Fibroblast of lung (primary cell): ENCODE results near the gene S100A12. TPM values are rescaled to one million over a fixed set of nuclear protein-coding genes. Genes with fewer than 3 reads are reported as not detected.

ENCODE experiments used
- DNase-seq, 2 donors: peaks; one replicate each; pipeline versions ENCODE4 v3.0.0 to v3.0.0-alpha.2; 2010; ENCODE audit warnings: low read depth in 2 of 2
- H2AFZ ChIP-seq: 2 replicates; pipeline ENCODE4 v1.5.1; 2012; ENCODE audit warnings: low read length, control low read depth, inconsistent platforms
- H3K27ac ChIP-seq: 2 replicates; pipeline ENCODE4 v1.5.1; 2011; ENCODE audit warnings: low read length, control low read depth; ENCODE audit not compliant: insufficient read depth
- H3K27me3 ChIP-seq: 2 replicates; pipeline ENCODE4 v1.5.1; 2011; ENCODE audit warnings: mild to moderate bottlenecking, low read length; ENCODE audit not compliant: control insufficient read depth, insufficient read depth
- H3K36me3 ChIP-seq: 2 replicates; pipeline ENCODE4 v1.5.1; 2011; ENCODE audit warnings: low read length; ENCODE audit not compliant: control insufficient read depth, insufficient read depth
- H3K4me1 ChIP-seq: 2 replicates; pipeline ENCODE4 v1.5.1; 2011; ENCODE audit warnings: low read length; ENCODE audit not compliant: control insufficient read depth, insufficient read depth; ENCODE audit errors: extremely low read depth
- H3K4me2 ChIP-seq: 2 replicates; pipeline ENCODE4 v1.5.1; 2011; ENCODE audit warnings: low read length, control low read depth; ENCODE audit not compliant: insufficient read depth; ENCODE audit errors: extremely low read depth
- H3K4me3 ChIP-seq, 4 experiments: fragments of 200-600 bp in 1 of 4; sonication (generic) in 1 of 4; replicated peaks in 1 of 4; 2 replicates each; pipeline ENCODE4 v1.5.1; 2011 to 2016; ENCODE audit warnings: low read length in 4 of 4, low read depth in 3 of 4, mild to moderate bottlenecking in 3 of 4, control low read depth in 2 of 4, inconsistent platforms in 1 of 4, mixed read lengths in 1 of 4; ENCODE audit not compliant: insufficient read depth in 1 of 4; ENCODE audit errors: control extremely low read depth in 1 of 4
- H3K79me2 ChIP-seq: 2 replicates; pipeline ENCODE4 v1.5.1; 2012; ENCODE audit warnings: mild to moderate bottlenecking, low read length, inconsistent platforms; ENCODE audit not compliant: control insufficient read depth, insufficient read depth
- H3K9ac ChIP-seq: 2 replicates; pipeline ENCODE4 v1.5.1; 2011; ENCODE audit warnings: mild to moderate bottlenecking, low read length, control low read depth; ENCODE audit not compliant: insufficient read depth
- H3K9me3 ChIP-seq: 2 replicates; pipeline ENCODE4 v1.5.1; 2012; ENCODE audit warnings: low read depth, low read length; ENCODE audit not compliant: control insufficient read depth, insufficient read depth
- H4K20me1 ChIP-seq: 2 replicates; pipeline ENCODE4 v1.5.1; 2011; ENCODE audit warnings: low read length; ENCODE audit not compliant: control insufficient read depth, insufficient read depth; ENCODE audit errors: extremely low read depth
- EZH2 ChIP-seq: IDR thresholded peaks from 2 replicates; pipeline ENCODE4 v1.5.1; 2012; ENCODE audit warnings: low read length, control low read depth, mild to moderate bottlenecking; ENCODE audit errors: missing control alignments
- polyA plus RNA-seq, 2 donors: library from polyadenylated mRNA; depleted of rRNA in 1 of 2; stranded (reverse) in 1 of 2; unstranded in 1 of 2; fragments of >200 nt; gene quantifications; 2 replicates each; pipeline ENCODE4 v1.2.1, GENCODE V29; 2011 to 2012; ENCODE audit warnings: missing spikeins in 1 of 2
- total RNA-seq: library from RNA; depleted of rRNA; stranded (reverse); fragments of >200 nt; gene quantifications from 2 replicates; pipeline ENCODE4 v1.2.1, GENCODE V29; 2014
- TF ChIP-seq, protein P1 (sequence below), 2 donors: IDR thresholded peaks in 1 of 2; conservative IDR thresholded peaks in 1 of 2; 1 replicate in 1 of 2; 2 replicates in 1 of 2; pipeline ENCODE4 v1.5.1; 2011 to 2012; ENCODE audit warnings: low read length in 2 of 2, control low read depth in 1 of 2, inconsistent platforms in 1 of 2, low read depth in 1 of 2, mild to moderate bottlenecking in 1 of 2

The S100A12 gene
- total and polyA plus RNA-seq, 2 donors (not counting 1 experiment from before 2014, with no cell fraction given), result not detected

DNA sequence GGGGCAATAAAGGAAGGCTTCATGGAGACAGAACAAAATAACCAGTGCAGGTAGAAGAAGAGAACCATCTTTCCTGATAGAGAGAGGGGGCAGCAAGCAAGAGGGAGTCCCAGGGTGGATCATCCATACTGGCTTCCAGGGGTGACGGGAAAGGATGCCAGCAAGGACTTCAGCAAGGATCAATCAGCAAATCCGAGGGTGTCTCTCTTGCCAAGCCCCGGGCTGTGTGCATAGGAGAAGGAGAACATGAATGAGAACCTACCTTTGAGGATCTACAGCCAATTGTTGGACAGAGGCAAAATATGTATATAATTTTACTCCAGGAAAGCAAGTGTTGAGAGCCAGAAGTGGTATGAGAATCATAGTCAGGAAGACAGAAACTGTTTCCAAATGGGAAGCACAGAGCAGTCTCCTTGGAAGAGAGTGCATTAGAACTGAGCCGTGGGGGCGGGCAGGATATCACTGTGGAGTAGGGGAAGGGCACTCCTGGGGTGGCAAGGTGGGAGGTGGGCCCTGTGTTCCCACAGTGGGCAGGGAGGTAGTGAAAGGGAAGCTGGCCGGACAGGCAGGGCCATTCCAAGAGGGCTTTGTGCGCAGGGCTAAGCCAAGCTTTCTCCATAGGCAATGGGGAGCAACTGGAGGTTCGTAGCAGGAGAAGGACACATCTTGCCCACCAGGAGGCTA is 18.9 kb downstream of the S100A12 start:
- Histone ChIP-seq H3K79me2 (no peaks in the 10 kb centered on the region), H3K9me3 (no peaks in the 10 kb centered on the region), H3K36me3 (no peaks in the 10 kb centered on the region), H3K9ac (no peak overlapping the region), H3K4me2 (no peak overlapping the region), H3K4me1 (no peaks in the 10 kb centered on the region), H4K20me1 (no peaks in the 10 kb centered on the region), H3K4me3 (no peak overlapping the region), H3K27me3 (peaks cover 2% of the 10 kb centered on the region), H3K27ac (no peak overlapping the region), H2AFZ (no peak overlapping the region)
- no peak for DNase-seq
- no peak for TF ChIP-seq EZH2
- TF ChIP-seq, protein P1, sequence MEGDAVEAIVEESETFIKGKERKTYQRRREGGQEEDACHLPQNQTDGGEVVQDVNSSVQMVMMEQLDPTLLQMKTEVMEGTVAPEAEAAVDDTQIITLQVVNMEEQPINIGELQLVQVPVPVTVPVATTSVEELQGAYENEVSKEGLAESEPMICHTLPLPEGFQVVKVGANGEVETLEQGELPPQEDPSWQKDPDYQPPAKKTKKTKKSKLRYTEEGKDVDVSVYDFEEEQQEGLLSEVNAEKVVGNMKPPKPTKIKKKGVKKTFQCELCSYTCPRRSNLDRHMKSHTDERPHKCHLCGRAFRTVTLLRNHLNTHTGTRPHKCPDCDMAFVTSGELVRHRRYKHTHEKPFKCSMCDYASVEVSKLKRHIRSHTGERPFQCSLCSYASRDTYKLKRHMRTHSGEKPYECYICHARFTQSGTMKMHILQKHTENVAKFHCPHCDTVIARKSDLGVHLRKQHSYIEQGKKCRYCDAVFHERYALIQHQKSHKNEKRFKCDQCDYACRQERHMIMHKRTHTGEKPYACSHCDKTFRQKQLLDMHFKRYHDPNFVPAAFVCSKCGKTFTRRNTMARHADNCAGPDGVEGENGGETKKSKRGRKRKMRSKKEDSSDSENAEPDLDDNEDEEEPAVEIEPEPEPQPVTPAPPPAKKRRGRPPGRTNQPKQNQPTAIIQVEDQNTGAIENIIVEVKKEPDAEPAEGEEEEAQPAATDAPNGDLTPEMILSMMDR (conservative IDR thresholded peaks at IDR 0.05 in 1 of 2, IDR thresholded peaks at IDR 0.05 in 1 of 2; ENCODE audit: low read depth in 1 of 2, low read length in 2 of 2), result no peak

DNA sequence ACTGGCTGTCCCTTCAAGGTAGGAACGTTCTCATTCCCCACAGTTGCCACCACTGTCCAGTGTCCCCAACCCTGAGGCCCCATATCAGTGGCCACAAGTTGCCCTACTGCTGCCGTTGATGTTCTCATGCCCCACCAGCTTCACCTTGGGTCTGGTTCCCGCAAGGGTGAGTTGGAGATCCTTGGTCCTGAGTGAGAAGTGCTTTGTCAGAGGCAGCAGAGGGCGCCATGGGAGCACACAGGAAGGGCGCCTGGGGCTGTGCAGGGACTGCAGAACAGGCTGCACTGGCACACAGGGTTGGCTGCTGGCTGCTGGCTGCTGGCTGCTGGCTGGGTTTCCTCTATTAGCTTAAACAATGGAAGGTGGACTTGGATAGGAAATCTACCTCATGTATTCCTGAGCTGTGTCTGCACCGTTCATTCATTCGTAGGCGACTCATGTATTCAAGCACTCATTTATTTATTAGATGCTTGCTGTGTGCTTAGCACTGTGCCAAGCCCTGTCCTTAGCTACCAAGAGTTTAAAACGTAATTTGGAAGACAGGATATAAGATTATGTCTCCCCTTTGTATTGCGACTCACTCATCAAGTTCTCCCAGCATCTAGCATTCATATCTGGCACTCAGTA is 19.9 kb downstream of the S100A12 start:
- H2AFZ ChIP-seq, result no peak overlapping the region
- no peaks in the 10 kb centered on the region for H3K27me3 ChIP-seq
- H3K4me3 ChIP-seq, result no peak overlapping the region
- no peak overlapping the region for H3K4me2 ChIP-seq
- no peaks in the 10 kb centered on the region for H3K79me2 ChIP-seq
- H3K9me3 ChIP-seq, result no peaks in the 10 kb centered on the region
- no peak overlapping the region for H3K27ac ChIP-seq
- DNase-seq, result peak; percentile 49 to 50
- no peaks in the 10 kb centered on the region for H4K20me1 ChIP-seq
- H3K4me1 ChIP-seq, result no peaks in the 10 kb centered on the region
- no peaks in the 10 kb centered on the region for H3K36me3 ChIP-seq
- no peak for TF ChIP-seq EZH2
- TF ChIP-seq, protein P1 (conservative IDR thresholded peaks at IDR 0.05 in 1 of 2, IDR thresholded peaks at IDR 0.05 in 1 of 2; ENCODE audit: low read depth in 1 of 2, low read length in 2 of 2), result peak; percentile 32 to 51
- H3K9ac ChIP-seq, result no peak overlapping the region

DNA sequence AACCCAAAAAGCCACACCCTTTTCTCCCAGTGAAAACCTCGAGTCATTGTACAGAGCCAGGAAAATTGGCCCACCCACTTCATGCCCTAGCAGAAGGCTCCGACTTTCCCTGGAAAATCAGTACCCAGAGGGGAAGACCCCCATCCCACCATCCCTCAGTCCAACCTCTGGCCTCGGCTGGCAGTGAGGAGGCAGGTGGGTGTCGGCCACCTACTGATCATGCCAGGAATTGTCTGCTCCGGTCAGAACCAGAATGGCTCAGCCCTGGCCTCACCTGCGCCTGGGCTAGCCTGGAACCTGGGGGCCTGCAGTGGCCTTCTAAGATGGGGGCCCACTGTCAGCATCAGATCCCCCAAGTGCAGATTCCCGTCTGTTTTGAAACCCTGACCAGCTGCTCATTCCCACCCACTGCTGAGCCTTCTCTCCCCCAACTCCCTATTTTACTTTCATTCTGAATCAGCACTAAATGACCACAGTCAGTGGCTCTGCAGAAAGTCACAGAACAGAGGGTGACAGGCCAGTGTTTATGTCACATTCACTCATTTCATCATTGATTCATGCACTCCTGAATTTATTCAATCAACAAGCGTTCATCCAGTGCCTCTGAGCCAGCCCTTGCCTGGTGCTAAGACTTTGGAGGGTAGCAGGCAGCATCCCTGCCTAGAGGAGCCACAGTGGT is 20.8 kb downstream of the S100A12 start:
- no peak overlapping the region for H2AFZ ChIP-seq
- no peak overlapping the region for H3K27ac ChIP-seq
- H3K9me3 ChIP-seq, result no peaks in the 10 kb centered on the region
- H3K4me2 ChIP-seq, result no peak overlapping the region
- H3K27me3 ChIP-seq, result no peaks in the 10 kb centered on the region
- TF ChIP-seq, protein P1 (conservative IDR thresholded peaks at IDR 0.05 in 1 of 2, IDR thresholded peaks at IDR 0.05 in 1 of 2; ENCODE audit: low read depth in 1 of 2, low read length in 2 of 2), result no peak
- no peak for TF ChIP-seq EZH2
- H3K4me3 ChIP-seq, result no peak overlapping the region
- H4K20me1 ChIP-seq, result no peaks in the 10 kb centered on the region
- H3K36me3 ChIP-seq, result no peaks in the 10 kb centered on the region
- H3K9ac ChIP-seq, result no peak overlapping the region
- H3K4me1 ChIP-seq, result no peaks in the 10 kb centered on the region
- no peaks in the 10 kb centered on the region for H3K79me2 ChIP-seq
- DNase-seq, result no peak
